Measurements from ENCODE around the gene S100A8.

S100A8 gene

DNA sequence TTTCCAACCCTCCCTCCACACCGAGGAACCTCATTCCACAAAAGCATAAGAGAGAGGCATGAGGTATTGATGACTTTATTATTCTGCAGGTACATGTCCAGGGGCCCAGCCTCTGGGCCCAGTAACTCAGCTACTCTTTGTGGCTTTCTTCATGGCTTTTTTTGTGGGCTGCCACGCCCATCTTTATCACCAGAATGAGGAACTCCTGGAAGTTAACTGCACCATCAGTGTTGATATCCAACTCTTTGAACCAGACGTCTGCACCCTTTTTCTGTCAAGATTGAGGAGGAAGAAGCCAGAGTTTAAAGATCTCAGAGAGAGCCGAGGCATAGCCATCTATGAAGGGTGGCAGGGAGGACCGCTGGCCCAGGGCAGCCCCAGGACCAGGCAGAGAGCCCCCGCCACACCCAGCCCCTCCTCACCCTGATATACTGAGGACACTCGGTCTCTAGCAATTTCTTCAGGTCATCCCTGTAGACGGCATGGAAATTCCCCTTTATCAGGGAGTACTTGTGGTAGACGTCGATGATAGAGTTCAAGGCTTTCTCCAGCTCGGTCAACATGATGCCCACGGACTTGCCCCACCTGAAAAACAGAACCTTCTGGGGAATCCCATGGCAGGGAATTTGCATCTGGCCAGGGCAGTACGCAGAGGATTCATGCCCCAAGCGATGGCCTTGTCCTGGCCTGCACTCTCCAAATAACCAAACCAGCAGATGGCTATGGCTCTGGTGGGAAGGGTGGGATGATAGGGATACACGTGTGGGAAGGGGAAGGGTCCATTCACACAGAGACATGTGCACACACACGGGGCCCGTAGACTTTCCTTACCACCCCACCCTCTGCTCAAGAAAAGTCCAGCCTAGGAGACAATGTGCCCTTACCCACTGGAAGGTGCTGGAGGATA, 647 bp downstream of the S100A8 start:
- no peak for DNase-seq

DNA sequence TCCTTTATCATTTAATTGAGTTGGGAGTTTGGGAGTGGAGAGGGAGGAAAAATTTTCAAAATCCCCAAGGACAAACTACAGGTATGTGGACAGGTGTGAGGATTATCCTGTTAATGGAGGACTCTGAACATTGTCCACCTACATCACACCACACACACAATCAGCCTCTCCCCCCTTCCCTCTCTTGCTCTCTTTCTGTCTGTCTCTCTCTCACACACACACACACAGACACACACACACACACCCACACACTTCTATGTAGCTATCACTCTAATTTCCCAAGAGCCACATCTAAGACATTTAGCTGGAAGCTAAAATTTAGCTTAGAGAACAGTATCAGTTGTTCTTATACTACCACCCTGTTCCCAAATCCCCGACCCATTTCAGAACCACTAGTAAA, 1.5 kb downstream of the S100A8 start:
- DNase-seq: no peak

DNA sequence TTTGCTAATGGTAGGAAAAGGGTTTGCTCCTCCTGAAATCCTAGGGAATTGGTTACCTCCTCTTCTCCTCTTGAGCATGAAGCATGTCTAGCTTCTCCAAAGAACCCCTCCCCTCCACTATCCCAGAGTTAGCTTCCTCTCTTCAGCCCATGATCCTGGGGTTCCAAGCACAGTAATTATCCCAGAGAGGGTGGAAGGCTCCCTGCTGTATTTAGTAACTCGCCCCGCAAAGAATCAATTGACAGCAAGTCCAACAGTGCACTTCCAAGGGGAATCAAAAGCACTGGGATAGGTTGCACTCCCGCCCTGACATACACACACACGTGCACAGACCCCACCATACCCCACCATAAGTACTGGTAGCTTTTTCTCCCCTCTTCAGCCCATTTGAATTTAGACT, 3.1 kb downstream of the S100A8 start:
- no peak for DNase-seq

DNA sequence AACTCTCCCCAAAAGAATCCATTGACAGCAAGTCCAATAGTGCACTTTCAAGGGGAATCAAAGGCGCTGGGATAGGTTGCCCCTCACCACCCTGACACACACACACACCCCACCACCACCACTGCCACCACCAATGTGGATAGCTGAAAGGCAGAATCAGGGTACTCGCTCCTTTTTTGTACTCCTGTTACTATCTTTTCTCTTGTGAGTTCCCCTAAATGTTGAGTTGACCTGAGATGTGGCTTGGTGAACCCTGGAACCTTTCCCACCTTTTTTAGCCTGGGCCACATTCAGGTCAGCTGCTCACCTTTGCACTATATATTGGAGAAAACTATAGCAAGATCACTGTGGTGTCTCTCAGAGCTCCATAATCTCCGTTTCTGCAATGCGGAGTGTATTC, 3.9 kb downstream of the S100A8 start:
- DNase-seq: no peak

DNA sequence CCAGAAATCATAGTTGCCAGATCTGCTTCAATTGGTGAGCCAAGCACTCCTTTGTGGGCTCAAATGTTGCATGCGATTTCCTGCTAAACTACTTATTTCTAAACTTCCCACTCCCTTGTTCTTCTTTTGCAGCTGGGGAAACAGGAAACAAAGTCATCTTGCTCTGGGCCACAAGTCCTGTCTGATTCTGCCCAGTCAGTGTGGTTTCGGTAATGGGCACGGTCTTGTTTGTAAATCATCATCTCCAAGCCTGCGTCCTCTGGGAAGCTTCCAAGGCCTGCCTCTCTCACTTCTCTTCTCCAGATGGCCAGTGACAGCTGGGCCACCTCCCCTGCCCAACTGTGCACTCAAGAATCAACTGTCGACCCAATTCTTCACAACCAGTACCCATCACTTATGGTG, 4.4 kb downstream of the S100A8 start:
- no peak for DNase-seq

DNA sequence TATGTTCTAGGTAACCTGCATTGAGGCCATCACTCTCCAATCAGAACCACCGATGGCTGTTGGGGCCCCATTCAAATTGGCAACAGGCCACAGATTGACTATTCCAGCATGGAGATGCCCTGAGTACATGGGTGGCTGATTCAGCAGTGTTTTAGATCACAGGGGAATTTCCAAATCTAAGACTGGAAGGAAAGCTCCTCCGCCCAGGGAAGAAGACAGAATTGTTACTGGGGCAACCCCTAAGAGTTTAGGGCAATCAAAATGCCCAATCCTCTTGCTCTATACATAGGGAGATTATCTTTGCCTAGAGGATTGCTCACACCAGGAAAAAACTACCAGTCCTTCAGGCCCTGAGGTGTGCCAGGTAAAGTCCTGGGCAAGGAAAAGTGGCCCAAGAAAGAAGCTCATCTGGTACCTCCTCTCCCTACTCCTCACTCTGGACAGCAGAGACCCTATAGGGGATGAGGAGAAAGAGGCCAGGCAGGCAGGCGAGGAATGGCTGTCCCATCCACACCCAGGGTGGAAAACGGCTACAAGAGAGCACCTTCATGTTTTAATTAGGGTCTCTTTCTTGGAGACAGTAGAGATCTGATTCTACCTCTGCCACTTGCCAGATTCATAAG, 5.8 kb downstream of the S100A8 start:
- DNase-seq: no peak

DNA sequence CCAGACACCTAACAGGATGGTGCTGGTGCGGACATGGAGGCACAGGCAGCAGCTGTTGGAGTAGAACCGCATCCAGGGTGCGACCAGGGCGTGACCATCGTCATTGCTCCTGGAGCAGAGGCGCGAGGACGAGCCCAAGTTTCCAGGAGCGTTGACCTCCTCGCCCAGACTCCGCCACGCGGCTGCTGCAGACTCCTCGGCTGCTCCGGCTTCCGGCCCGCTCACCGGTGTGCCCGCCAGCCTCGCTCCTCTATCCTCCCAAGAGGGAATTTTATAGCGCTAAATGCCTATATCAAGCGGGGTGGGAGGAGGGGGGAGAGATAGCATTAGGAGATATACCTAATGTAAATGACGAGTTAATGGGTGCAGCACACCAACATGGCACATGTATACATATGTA, 10.2 kb downstream of the S100A8 start:
- no peak for DNase-seq

DNA sequence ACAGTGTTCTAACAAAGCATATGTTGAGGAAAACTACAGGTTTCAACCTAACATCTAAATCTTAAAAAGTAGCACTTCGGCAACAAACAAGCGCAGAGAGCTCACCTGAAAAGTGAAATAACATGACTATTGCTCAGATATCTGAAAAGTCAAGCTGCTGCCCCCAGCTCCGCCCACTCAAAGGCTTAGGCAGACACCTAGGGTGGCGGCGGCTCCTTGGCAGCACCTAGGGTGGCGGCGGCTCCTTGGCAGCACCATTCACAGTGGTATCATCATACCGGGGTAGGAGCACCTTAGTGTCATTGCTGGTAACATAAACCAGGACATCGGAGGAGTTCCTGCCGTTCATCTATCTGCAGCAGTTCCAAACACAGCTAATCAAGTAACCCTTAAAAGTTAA, 11.3 kb downstream of the S100A8 start:
- no peak for DNase-seq

DNA sequence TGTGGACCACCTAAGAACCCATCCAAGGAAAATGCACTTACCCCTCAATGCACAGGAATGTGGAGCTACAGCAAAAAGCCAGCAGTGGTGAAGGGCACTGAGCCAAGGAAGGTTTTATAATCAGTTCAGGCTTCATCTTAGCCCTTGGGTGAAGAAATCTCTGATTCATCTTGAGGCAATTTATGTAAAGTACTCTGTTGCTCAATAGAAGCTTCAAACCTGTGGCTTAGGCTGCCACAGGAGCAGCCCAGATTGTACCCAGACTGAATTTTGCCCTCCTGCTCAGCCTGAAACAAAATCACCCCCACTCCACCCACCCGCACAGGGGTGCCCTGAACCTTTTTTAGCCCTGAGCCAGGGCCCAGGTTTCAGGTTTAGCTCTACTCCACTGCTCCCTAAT, 15.4 kb downstream of the S100A8 start, which contains the start of gene S100A12:
S100A12 (minus strand) TSS at position 111 of the 400 bp plus-strand sequence. CDS start 1,029 bp downstream, outside the sequence.
- DNase-seq: peak; percentile 88

DNA sequence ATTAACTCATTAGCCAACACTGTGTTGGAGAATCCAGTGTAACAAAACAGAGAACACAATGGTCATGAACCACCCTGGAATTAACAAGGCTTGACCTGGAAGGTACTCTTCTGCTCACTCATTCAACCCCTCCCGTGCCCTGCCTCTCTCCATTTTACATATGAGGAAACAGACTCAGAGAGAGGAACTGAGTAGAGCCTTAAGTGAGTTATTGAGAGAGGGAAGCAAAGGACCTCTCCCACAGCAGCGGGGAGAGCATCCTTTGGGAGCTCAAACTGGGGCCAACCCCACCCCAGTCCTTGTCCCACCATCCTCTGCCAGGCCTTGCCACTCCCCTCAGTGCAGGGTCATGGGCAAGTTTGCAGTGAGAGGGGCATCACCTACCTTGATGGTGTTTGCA, 16.8 kb downstream of the S100A8 start:
- no peak for DNase-seq

DNA sequence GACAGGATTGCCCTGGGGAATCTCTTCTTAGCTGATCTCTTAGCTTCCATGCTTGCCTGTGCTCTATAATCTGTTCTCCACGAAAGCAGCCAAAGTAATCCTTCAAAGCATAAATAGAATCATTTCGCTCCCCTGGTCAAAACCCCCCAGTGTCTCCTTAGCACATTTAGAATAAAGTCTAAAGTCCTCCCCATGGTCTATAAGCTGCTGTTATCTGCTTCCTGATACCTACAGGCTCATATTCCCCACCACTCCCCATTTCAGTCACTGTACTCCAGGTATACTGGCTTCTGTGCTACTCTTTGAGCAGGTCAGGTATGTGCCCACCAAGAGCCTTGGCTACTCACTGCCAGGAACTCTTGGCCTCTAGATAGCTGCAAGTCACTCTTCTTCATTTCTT, 18.3 kb downstream of the S100A8 start:
- no peak for DNase-seq

DNA sequence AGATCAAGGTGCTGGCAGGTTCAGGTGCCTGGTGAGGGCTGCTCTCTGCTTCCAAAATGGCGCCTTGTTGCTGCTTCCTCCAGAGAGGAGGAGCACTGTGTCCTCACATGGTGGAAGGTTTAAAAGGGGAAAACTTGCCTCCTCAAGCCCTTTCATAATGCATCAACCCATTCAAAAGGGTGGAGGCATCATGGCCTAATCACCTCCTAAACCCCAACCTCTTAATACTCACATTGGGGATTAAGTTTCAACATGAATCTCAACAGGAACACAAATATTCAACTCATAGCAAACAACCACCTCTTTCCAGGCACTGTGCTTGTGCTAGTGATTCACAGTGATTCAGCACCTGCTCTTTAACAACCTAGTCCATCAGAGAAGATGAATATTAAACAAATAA, 19.6 kb downstream of the S100A8 start:
- no peak for DNase-seq

DNA sequence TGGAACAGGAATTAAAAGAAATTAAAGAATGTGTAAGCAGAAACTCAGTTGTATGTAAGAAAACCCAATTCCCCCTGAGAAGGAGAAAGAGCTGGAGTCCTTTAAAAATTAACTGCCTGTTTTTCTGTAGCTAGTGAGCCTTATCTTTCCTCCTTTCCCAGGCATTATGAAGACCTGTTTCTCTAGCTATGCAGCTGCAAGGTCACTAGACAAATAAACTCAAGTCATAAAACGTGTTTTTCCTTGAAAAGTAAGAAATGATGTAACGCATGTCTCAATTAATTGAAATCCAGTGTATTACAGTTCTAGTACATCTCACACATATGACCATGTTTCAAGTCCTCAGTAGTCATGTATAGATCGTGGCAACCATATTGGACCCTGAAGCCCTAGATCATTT, 20.7 kb downstream of the S100A8 start:
- DNase-seq: no peak

DNA sequence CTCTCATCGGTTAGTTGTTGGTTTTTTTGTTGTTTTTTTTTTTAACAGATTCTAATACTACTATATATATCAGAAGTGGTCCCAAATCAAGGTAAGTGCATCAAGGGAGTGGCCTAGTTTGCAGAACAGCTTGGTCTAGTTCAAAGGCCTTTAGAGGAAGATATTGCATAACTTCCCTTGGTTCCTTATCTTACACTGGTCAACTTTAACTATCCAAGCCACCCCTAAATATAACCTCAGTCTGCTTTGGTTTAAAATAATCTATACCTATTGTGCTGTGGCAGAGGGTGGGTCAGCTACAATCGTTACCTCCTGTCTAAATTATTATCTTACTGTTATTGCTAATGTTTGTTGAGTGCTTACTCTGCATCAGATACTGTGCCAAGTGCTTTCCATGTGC, 22.4 kb downstream of the S100A8 start:
- DNase-seq: no peak

DNA sequence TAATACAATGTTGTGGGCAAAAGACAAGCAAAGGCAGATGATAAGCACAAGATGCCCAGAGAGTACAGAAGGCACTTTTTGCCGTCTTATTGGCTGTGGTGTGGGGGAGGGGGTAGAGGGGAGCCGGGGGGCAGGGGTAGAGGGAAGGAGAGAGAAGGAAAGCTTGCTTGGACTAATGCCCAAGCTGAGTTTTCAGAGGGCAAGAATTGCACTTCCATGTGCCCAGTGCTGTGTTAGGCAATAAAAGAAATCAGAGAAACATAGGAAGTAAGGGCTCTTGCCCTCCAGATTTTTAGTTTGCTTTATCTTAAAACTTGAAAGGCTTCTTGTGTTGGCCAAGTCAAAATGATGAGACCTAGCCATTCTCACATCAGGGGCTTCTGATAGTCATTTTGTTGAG, 23.8 kb downstream of the S100A8 start:
- DNase-seq: no peak

DNA sequence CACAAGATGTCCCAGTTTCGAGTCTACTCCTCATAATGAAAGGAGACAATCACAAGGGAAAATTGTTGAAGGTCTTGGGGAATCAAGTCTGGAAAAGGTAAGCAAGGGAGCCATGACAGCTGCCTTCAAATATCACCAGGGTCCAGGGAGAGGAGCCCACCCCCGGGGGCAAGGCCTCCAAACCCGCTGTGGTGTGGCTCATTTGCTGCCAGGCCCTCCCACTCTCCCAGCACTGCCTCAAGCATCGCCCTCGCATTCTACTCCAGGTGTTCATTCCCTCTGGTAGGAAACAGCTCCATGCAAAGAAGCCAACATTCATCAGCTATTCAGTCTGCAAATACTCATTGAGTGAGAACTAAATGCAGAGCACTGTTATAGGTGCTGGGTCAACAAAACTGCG, 24.6 kb downstream of the S100A8 start:
- DNase-seq: no peak

DNA sequence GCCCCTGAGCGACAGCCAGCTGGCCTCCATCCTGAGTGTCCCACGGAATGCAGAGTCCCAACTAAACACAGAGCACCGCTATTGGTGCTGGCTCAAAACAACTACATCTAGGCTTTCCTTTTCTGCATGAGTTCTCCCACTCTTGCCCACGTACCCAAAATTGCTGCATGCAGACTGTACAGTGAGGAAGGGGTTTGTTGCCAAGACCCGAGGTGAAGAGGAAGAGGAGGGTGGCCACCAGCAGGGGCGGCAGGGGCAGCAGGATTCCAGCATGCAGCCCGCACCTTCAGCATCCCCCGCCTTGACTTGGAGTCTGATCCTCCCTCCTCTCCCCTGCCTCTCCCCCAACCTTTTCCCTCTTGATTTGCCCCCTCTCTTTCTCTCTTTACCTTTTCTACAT, 25.2 kb downstream of the S100A8 start:
- no peak for DNase-seq

DNA sequence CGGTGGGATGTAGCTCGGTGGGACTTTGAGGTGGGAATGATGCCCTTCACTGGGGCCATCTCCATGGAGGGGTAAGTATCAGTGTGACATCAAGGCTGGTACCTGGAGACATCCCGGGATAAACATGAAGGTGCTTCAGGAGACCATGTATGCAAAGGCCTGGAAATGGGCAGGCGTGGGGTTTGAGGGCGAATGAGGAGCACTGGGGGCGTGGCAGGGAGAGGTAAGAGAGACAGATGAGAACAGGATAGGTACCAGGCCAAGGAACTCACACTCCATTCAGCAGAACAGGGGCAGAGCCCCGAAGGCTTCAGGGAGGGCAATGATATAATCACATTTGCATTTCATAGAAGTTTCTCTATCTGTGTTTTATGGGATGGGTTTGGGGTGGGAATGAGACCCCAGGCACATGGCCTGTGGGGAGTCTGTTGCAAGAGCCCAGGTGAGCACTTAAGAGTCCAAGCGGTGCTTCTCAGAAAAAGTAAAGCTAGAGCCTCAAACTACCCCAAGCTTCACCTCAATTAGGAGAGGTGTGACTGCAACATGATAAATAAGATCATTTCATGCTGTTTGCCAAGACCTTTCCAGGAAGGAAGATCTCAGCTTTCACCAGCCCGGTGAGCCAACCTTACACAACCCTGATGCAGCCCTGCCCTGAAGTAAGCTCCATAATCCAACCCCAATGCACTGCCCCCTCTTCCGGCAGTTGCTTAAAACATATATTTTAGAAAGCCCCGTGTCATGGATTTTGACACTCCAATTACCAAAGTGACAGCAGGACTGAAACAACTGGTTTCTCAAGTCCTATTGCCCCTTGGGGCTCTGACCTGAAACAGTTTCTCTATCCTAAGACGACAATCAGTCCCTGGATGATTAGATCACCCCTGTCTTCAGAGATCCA, 25.9 kb downstream of the S100A8 start:
- no peak for DNase-seq

DNA sequence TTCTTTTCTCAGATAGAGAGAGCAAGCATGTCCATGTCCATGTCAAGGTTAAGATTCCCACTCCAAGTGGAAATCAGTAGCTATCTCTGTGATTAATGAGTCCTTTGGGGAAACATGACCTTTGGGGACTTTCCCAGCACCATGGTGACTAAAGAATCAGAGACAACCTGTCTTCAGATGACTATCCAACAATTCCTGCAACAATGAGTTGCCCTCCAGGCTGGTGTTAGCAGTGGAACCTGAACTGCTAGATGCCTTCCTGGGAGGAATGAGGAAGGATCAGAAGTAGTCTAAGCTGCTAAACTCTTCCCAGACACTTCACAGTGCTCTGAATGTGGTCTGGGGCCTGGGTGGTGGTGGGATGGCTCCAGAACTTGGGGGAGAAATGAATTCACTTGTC, 26.7 kb downstream of the S100A8 start:
- no peak for DNase-seq

DNA sequence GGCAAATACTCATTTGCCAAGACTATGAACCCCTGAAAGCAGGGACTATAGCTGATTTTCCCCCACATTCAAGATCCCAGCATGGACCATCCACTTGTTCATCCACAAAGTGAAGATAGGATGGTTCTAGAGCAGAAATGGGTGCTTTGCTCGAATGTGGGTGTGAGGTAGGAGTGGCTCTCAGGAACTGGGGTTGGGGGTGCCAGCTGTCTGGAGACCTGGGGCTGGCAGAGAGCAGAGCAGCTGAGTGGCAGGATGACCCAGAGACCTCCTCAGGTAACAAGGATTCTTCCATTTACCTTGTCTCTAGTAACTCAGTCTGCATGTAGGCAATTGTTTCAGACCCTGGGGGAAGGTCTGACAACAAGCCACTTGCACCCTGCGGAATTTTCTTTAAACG, 27.2 kb downstream of the S100A8 start:
- DNase-seq: no peak

DNA sequence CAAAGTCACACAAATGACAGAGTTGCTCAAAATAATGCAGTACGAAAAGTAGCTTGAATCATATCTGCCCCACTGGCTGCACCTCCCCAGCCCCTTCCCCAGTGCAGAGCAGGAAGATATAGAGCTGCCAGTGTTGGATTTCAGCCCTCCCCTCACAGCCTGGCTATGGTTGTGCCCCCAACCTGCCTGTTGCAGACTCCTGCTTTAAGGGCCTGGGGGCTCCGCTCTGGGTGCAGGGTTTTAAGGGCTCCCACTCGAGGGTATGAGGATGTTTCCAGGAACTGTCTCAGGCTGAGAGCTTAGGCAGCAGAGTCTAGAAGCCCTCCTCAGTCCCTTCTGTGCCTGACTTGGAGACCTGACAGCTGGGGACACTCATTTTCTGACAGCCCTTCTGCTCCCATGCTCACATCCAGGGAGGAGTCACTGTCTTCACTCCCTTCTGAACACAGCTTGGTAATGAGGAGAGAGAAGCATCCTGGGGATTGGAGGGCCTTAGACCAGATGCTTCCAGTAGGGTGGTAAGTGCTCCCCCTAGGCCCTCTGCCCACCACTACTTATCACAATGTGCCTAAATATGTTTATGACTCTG, 28.6 kb downstream of the S100A8 start:
- no peak for DNase-seq

DNA sequence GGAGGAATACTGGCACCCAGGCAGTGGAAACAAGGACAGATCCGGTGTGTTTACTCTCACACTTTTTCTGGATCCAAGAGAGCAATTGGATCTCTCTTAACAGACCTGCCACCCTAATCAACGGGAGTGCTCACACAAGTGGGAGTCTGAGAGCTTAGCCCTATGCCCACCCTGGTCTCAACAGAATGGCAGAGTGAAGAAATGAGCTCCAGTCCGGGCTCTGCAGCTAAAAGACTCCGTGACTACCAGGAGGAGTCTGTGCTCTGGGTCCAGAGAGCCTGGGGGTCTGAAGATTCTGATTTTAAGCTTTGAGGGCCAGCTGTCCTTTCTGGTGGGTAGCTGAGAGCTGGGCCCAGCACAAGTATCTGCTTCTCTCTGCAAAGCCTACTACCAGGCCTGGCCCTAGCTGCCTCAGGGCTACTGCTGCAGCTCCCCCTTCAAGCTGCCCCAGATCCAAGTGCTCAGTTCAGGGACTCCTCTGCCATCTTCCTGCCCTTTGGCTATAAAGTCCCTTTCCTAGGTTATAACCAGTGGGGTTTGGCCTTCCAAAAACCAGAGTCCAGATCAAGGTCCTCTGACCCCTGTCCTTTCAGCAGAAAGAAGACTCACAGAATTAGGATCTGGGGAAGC, 29.3 kb downstream of the S100A8 start:
- no peak for DNase-seq

All from HCEC 1CT (cell line).